ENCODE measurements around the gene EMSY. TPM values are rescaled to one million over a fixed set of nuclear protein-coding genes. Genes with fewer than 3 reads are reported as not detected.

EMSY gene
- total RNA-seq = 11.1 and 15.4 TPM in 2 replicates

GRCh38 chr11:76444384-76445120 is at the start of gene EMSY:
Gene EMSY (plus strand): TSS chr11:76445018. CDS start chr11:76446939, 1,921 bp downstream.

Other genes starting within 250 kb of the EMSY start
- gene WNT11, start 238.5 kb upstream of the EMSY start, total RNA-seq = 0.50 TPM in 1 of 2 replicates, not detected in the other
- 58.5 and 69.2 TPM in 2 replicates for gene THAP12, start 63.9 kb upstream of the EMSY start, total RNA-seq
- gene GVQW3, start 63.7 kb upstream of the EMSY start, total RNA-seq = 1.7 and 2.3 TPM in 2 replicates
- 7.5 and 35.9 TPM in 2 replicates for gene LRRC32, start 225.7 kb downstream of the EMSY start, total RNA-seq